Endothelial cell of umbilical vein (primary cell): ENCODE data around the gene GNG8. TPM values are rescaled to one million over a fixed set of nuclear protein-coding genes. Genes with fewer than 3 reads are reported as not detected.

Source experiments
- BruUV-seq: library from RNA; stranded (reverse); fragments of 400-500 nt; replicated peaks from 2 replicates; lab custom pipeline; 2021; lab: Mats Ljungman, UMichigan
- CTCF ChIA-PET: fragments of 300-600, 350-600 bp; sonication (Branson Sonifier 250); formaldehyde crosslinking; loops from one replicate; lab custom pipeline; 2021; ENCODE audit warnings: antibody characterized with exemption, inconsistent platforms; lab: Charles Lee
- POLR2A ChIA-PET: fragments of 300-600, 350-600 bp; sonication (Branson Sonifier 250); formaldehyde crosslinking; loops from one replicate; lab custom pipeline; 2021; ENCODE audit warnings: antibody characterized with exemption, inconsistent platforms; lab: Charles Lee
- DNase-seq: peaks from one replicate; pipeline ENCODE4 v3.0.0-alpha.2; 2011; ENCODE audit warnings: low read depth, low spot score
- FAIRE-seq: peaks from 2 replicates; lab custom pipeline; 2011; peaks lifted over from hg19 to GRCh38; lab: Jason Lieb, UNC
- H2AFZ ChIP-seq: 2 replicates; pipeline ENCODE4 v1.6.0; 2012; ENCODE audit warnings: low read depth, low read length, control low read depth, inconsistent platforms
- H3K27ac ChIP-seq: 2 replicates; pipeline ENCODE4 v1.5.1; 2011; ENCODE audit warnings: low read depth, mild to moderate bottlenecking, control low read depth, low read length, moderate library complexity; ENCODE audit not compliant: insufficient read depth
- H3K27me3 ChIP-seq, 2 experiments: 2 replicates each; pipeline versions ENCODE4 v1.6.0 to v1.6.1; 2011; ENCODE audit warnings: low read length in 2 of 2, mixed read lengths in 1 of 2; ENCODE audit not compliant: control insufficient read depth in 2 of 2, insufficient read depth in 2 of 2
- H3K36me3 ChIP-seq, 2 experiments: 2 replicates in 1 of 2; 3 replicates in 1 of 2; pipeline ENCODE4 v1.5.1; 2011; ENCODE audit warnings: low read length in 2 of 2, mild to moderate bottlenecking in 1 of 2, moderate library complexity in 1 of 2; ENCODE audit not compliant: control insufficient read depth in 2 of 2, insufficient read depth in 2 of 2; ENCODE audit errors: extremely low read depth in 1 of 2
- H3K4me1 ChIP-seq: 3 replicates; pipeline ENCODE4 v1.5.1; 2011; ENCODE audit warnings: mild to moderate bottlenecking, low read length; ENCODE audit not compliant: control insufficient read depth, insufficient read depth; ENCODE audit errors: extremely low read depth
- H3K4me2 ChIP-seq: 2 replicates; pipeline ENCODE4 v1.6.1; 2011; ENCODE audit warnings: low read length, control low read depth, mixed read lengths; ENCODE audit not compliant: insufficient read depth
- H3K4me3 ChIP-seq, 3 experiments: fragments of 200-600 bp in 1 of 3; sonication (generic), shearing (Covaris generic) in 1 of 3; replicated peaks in 1 of 3; 2 replicates each; pipeline ENCODE4 v1.5.1; 2011 to 2016; ENCODE audit warnings: control low read depth in 3 of 3, low read length in 3 of 3, mild to moderate bottlenecking in 2 of 3, inconsistent platforms in 1 of 3, low read depth in 1 of 3, moderate library complexity in 1 of 3; ENCODE audit not compliant: insufficient read depth in 1 of 3
- H3K79me2 ChIP-seq: 2 replicates; pipeline ENCODE4 v1.6.0; 2012; ENCODE audit warnings: low read length, inconsistent platforms; ENCODE audit not compliant: control insufficient read depth, insufficient read depth
- H3K9ac ChIP-seq: replicated peaks from 2 replicates; pipeline ENCODE3; 2011; ENCODE audit warnings: low read length, control low read depth; ENCODE audit not compliant: insufficient read depth; ENCODE audit errors: extremely low read depth
- H3K9me1 ChIP-seq: replicated peaks from 3 replicates; pipeline ENCODE4 v1.6.0; 2011; ENCODE audit warnings: mild to moderate bottlenecking, low read length; ENCODE audit not compliant: control insufficient read depth, insufficient read depth; ENCODE audit errors: extremely low read depth
- H3K9me3 ChIP-seq: replicated peaks from 2 replicates; pipeline ENCODE4 v1.5.1; 2012; ENCODE audit warnings: low read length, inconsistent platforms; ENCODE audit not compliant: control insufficient read depth, insufficient read depth
- H4K20me1 ChIP-seq: replicated peaks from 2 replicates; pipeline ENCODE3; 2011; ENCODE audit warnings: mild to moderate bottlenecking, low read length; ENCODE audit not compliant: control insufficient read depth, insufficient read depth; ENCODE audit errors: extremely low read depth
- EZH2 ChIP-seq: IDR thresholded peaks from 2 replicates; pipeline ENCODE4 v1.6.1; 2012; ENCODE audit warnings: borderline replicate concordance, low read depth, mild to moderate bottlenecking, moderate library complexity, low read length, inconsistent platforms; ENCODE audit not compliant: severe bottlenecking
- FOS ChIP-seq: IDR thresholded peaks from 2 replicates; pipeline ENCODE4 v1.6.1; 2011; ENCODE audit warnings: mild to moderate bottlenecking, low read length, moderate library complexity, borderline replicate concordance; ENCODE audit not compliant: insufficient read depth
- GATA2 ChIP-seq: IDR thresholded peaks from 2 replicates; pipeline ENCODE4 v1.7.0; 2011; ENCODE audit warnings: low read depth, mild to moderate bottlenecking, moderate library complexity, mixed read lengths, low read length; ENCODE audit not compliant: insufficient read length, insufficient read depth
- JUN ChIP-seq: IDR thresholded peaks from 2 replicates; pipeline ENCODE4 v1.6.1; 2011; ENCODE audit warnings: borderline replicate concordance, low read depth; ENCODE audit not compliant: insufficient read length, insufficient read depth
- MYC ChIP-seq: IDR thresholded peaks from one replicate; pipeline ENCODE4 v1.6.1; 2011; ENCODE audit warnings: mild to moderate bottlenecking, low read depth, low read length
- POLR2A ChIP-seq: IDR thresholded peaks from 2 replicates; pipeline ENCODE4 v1.6.1; 2012; ENCODE audit warnings: low read depth, mild to moderate bottlenecking, control low read depth, low read length
- POLR2AphosphoS5 ChIP-seq: IDR thresholded peaks from 2 replicates; pipeline ENCODE4 v1.6.1; 2012; ENCODE audit warnings: low read depth, mild to moderate bottlenecking, control low read depth, low read length, moderate library complexity; ENCODE audit not compliant: insufficient read depth
- dilution Hi-C: fragments of 300-500 bp; cut with MboI; formaldehyde crosslinking; loops from one replicate; pipeline ENCODE4 v1.15.0; 2019; ENCODE audit warnings: low sequenced_read_pairs; ENCODE audit not compliant: extremely low pct_ligation_motif_present
- intact Hi-C: fragments of 100-400 bp; cut with micrococcal nuclease; formaldehyde crosslinking; loops from one replicate; pipeline ENCODE4 v1.10.0; 2022
- polyA plus RNA-seq, 4 experiments: library from polyadenylated mRNA; depleted of rRNA in 3 of 4; stranded (reverse) in 3 of 4; unstranded in 1 of 4; fragments of >200 nt; gene quantifications; 2 replicates each; pipeline versions ENCODE4 v1.2.1 to v1.2.3, GENCODE V29; 2011 to 2012; ENCODE audit warnings: missing spikeins in 1 of 4
- total RNA-seq: library from RNA; stranded (reverse); gene quantifications from 2 replicates; pipeline ENCODE4 v1.2.3, GENCODE V29; 2021
- TF ChIP-seq, protein P1 (sequence below), 2 donors: IDR thresholded peaks; 1 replicate in 1 of 2; 2 replicates in 1 of 2; pipeline ENCODE4 v1.5.1; 2011; ENCODE audit warnings: low read length in 2 of 2, mild to moderate bottlenecking in 2 of 2, moderate library complexity in 2 of 2, control low read depth in 1 of 2, inconsistent platforms in 1 of 2, low read depth in 1 of 2; ENCODE audit not compliant: insufficient read depth in 1 of 2; ENCODE audit errors: extremely low read depth in 1 of 2
- TF ChIP-seq, protein P2 (sequence below): IDR thresholded peaks from 2 replicates; pipeline ENCODE4 v1.6.1; 2011; ENCODE audit not compliant: insufficient read depth, insufficient read length

GNG8 gene
- total and polyA plus RNA-seq, 2 donors (not counting 3 experiments of a cell fraction or from before 2014, with no cell fraction given), result not detected

DNA sequence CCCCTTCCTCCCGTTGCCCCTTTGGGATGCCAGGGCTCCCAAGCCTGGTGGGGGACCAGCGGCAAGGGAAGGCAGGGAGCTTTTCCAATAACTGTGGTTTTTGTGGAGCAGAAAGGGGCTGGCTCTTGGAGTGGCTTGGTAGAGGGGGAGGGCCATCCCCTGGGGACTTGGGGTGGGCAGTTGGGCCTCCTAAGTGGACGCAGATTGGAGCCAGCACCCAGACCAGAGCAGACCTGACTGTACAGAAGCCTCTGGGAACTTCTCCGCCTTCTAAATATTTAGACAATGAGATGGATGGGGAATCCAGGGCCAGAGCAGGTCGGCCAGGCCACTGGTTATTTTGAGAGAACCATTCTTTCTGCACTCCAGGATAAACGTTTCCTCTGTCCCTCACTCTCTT lies 15.3 kb downstream of the GNG8 start:
- intact Hi-C loops, result no loop called here
- H3K9ac ChIP-seq, result no peak overlapping the region
- POLR2A ChIA-PET, result no interaction called here
- dilution Hi-C loops, result no loop called here
- no peaks in the 10 kb centered on the region for H4K20me1 ChIP-seq
- no peaks in the 10 kb centered on the region for H3K36me3 ChIP-seq
- DNase-seq, result no peak
- H3K9me3 ChIP-seq, result no peaks in the 10 kb centered on the region
- no peaks in the 10 kb centered on the region for H3K9me1 ChIP-seq
- H3K4me3 ChIP-seq, result no peak overlapping the region
- no peaks in the 10 kb centered on the region for H3K79me2 ChIP-seq
- H3K27me3 ChIP-seq, result no peaks in the 10 kb centered on the region
- CTCF ChIA-PET, result interaction anchor here (13.9 kb wide), 1 partner anchor 44 kb away, joined by 422 read pairs; the partner anchor contains the start of gene DACT3
- H3K4me2 ChIP-seq, result no peak overlapping the region
- no peak overlapping the region for H3K27ac ChIP-seq
- peaks cover 9% of the 10 kb centered on the region for H3K4me1 ChIP-seq
- no peak for FAIRE-seq
- BruUV-seq, result no TSS peak
- no peak for TF ChIP-seq FOS
- TF ChIP-seq MYC, result no peak
- no peak for TF ChIP-seq POLR2AphosphoS5
- TF ChIP-seq, protein P1, sequence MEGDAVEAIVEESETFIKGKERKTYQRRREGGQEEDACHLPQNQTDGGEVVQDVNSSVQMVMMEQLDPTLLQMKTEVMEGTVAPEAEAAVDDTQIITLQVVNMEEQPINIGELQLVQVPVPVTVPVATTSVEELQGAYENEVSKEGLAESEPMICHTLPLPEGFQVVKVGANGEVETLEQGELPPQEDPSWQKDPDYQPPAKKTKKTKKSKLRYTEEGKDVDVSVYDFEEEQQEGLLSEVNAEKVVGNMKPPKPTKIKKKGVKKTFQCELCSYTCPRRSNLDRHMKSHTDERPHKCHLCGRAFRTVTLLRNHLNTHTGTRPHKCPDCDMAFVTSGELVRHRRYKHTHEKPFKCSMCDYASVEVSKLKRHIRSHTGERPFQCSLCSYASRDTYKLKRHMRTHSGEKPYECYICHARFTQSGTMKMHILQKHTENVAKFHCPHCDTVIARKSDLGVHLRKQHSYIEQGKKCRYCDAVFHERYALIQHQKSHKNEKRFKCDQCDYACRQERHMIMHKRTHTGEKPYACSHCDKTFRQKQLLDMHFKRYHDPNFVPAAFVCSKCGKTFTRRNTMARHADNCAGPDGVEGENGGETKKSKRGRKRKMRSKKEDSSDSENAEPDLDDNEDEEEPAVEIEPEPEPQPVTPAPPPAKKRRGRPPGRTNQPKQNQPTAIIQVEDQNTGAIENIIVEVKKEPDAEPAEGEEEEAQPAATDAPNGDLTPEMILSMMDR (IDR thresholded peaks at IDR 0.05; ENCODE audit: extremely low read depth in 1 of 2, insufficient read depth in 1 of 2, low read depth in 1 of 2, low read length in 2 of 2), result no peak
- TF ChIP-seq JUN, result no peak
- TF ChIP-seq, protein P2, sequence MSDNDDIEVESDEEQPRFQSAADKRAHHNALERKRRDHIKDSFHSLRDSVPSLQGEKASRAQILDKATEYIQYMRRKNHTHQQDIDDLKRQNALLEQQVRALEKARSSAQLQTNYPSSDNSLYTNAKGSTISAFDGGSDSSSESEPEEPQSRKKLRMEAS, result no peak
- no peak for TF ChIP-seq POLR2A
- TF ChIP-seq GATA2, result no peak
- no peak for TF ChIP-seq EZH2
- no peak overlapping the region for H2AFZ ChIP-seq
